Endodermal cell (in vitro differentiated cells): ENCODE measurements around the gene BAK1. TPM values are rescaled to one million over a fixed set of nuclear protein-coding genes. Genes with fewer than 3 reads are reported as not detected.
"Not testable (repeated sequence)": the region's sequence is repeated elsewhere in the genome, so short reads cannot be mapped to it uniquely, and the experiment has no call there.

Experiments
- DNase-seq: peaks from one replicate; pipeline ENCODE4 v3.0.0-alpha.2; 2017
- H3K27ac ChIP-seq: 2 replicates; pipeline ENCODE4 v1.5.1; 2013; ENCODE audit warnings: mild to moderate bottlenecking, low read depth, low read length, moderate library complexity
- H3K27me3 ChIP-seq: 2 replicates; pipeline ENCODE4 v1.6.1; 2013; ENCODE audit warnings: mild to moderate bottlenecking, low read length, moderate library complexity; ENCODE audit not compliant: insufficient read depth, control insufficient read depth, poor library complexity, severe bottlenecking
- H3K36me3 ChIP-seq: 2 replicates; pipeline ENCODE4 v1.7.0; 2013; ENCODE audit warnings: mild to moderate bottlenecking, low read length, moderate library complexity; ENCODE audit not compliant: control insufficient read depth, insufficient read depth
- H3K4me1 ChIP-seq: one replicate; pipeline ENCODE4 v1.7.0; 2013; ENCODE audit warnings: low read length; ENCODE audit not compliant: control insufficient read depth, insufficient read depth
- H3K4me3 ChIP-seq: 2 replicates; pipeline ENCODE4 v1.5.1; 2013; ENCODE audit warnings: mild to moderate bottlenecking, low read length, moderate library complexity
- H3K9ac ChIP-seq: 2 replicates; pipeline ENCODE4 v1.6.1; 2013; ENCODE audit warnings: mild to moderate bottlenecking, low read length, moderate library complexity; ENCODE audit not compliant: poor library complexity, severe bottlenecking; ENCODE audit errors: extremely low read depth
- H3K9me3 ChIP-seq: 2 replicates; pipeline ENCODE4 v1.6.1; 2013; ENCODE audit warnings: mild to moderate bottlenecking, low read length, moderate library complexity; ENCODE audit not compliant: control insufficient read depth
- H3K27ac Mint-ChIP-seq: 2 replicates; pipeline ENCODE4 v1.8.0; 2020; ENCODE audit warnings: mixed read lengths
- H3K27me3 Mint-ChIP-seq: 2 replicates; pipeline ENCODE4 v1.8.0; 2021; ENCODE audit warnings: mild to moderate bottlenecking, mixed read lengths; ENCODE audit not compliant: insufficient read depth
- H3K36me3 Mint-ChIP-seq: 2 replicates; pipeline ENCODE4 v1.8.0; 2020; ENCODE audit warnings: low read depth, mixed read lengths
- H3K4me1 Mint-ChIP-seq: 2 replicates; pipeline ENCODE4 v1.8.0; 2020; ENCODE audit warnings: mixed read lengths
- H3K4me3 Mint-ChIP-seq: 2 replicates; pipeline ENCODE4 v1.8.0; 2020; ENCODE audit warnings: mild to moderate bottlenecking, moderate library complexity, mixed read lengths
- H3K9me3 Mint-ChIP-seq: 2 replicates; pipeline ENCODE4 v1.8.0; 2020; ENCODE audit warnings: mild to moderate bottlenecking, mixed read lengths
- WGBS, 2 experiments: methylation state at CpG; one replicate each; pipeline versions ENCODE4 v1.1.5 to v1.1.7; 2013; ENCODE audit warnings: missing lambda C conversion rate in 2 of 2, mixed read lengths in 1 of 2; ENCODE audit not compliant: insufficient coverage in 1 of 2, insufficient read length in 1 of 2; 5-methylcytosine and 5-hydroxymethylcytosine counted together
- total RNA-seq, 2 donors: library from RNA; stranded (reverse); fragmentation: NEBNext Ultra II Directional in 1 of 2; extraction: Animal tissue kit (Norgen Biotek cat#: 25700) in 1 of 2; gene quantifications; 2 replicates in 1 of 2; 3 replicates in 1 of 2; pipeline ENCODE4 v1.2.1, GENCODE V29; 2021
- TF ChIP-seq, protein P1 (sequence below): fragments of 200-600 bp; sonication (generic); conservative IDR thresholded peaks from 2 replicates; pipeline ENCODE4 v1.5.0; 2021; ENCODE audit warnings: antibody characterized with exemption, mild to moderate bottlenecking

Gene BAK1
- total RNA-seq, 2 donors from 2014 or later: 39.9 to 41.2 TPM

DNA sequence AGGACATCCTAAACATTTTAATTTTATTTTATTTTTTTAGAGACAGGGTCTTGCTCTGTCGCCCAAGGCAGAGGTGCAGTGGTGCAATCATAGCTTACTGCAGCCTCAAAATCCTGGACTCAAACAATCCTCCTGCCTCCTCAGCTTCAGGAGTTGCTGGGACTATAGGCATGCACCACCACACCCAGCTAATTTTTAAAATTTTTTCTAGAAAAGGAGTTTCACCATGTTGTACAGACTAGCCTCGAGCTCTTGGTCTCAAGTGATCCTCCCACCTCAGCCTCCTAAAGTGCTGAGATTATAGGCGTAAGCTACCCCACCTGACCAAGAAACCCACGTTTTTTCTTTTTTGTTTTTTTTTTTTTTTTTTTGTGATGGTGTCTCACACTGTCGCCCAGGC lies 33.3 kb downstream of the BAK1 start:
- TF ChIP-seq, protein P1, sequence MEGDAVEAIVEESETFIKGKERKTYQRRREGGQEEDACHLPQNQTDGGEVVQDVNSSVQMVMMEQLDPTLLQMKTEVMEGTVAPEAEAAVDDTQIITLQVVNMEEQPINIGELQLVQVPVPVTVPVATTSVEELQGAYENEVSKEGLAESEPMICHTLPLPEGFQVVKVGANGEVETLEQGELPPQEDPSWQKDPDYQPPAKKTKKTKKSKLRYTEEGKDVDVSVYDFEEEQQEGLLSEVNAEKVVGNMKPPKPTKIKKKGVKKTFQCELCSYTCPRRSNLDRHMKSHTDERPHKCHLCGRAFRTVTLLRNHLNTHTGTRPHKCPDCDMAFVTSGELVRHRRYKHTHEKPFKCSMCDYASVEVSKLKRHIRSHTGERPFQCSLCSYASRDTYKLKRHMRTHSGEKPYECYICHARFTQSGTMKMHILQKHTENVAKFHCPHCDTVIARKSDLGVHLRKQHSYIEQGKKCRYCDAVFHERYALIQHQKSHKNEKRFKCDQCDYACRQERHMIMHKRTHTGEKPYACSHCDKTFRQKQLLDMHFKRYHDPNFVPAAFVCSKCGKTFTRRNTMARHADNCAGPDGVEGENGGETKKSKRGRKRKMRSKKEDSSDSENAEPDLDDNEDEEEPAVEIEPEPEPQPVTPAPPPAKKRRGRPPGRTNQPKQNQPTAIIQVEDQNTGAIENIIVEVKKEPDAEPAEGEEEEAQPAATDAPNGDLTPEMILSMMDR: no peak
- Mint-ChIP-seq H3K27me3 (no peaks in the 10 kb centered on the region), H3K27ac (no peak overlapping the region), H3K9me3 (no peaks in the 10 kb centered on the region), H3K36me3 (no peaks in the 10 kb centered on the region), H3K4me1 (peaks cover 40% of the 10 kb centered on the region), H3K4me3 (no peak overlapping the region)
- H3K4me1 ChIP-seq: peaks cover 16% of the 10 kb centered on the region
- H3K27me3 ChIP-seq: no peaks in the 10 kb centered on the region
- no peaks in the 10 kb centered on the region for H3K9me3 ChIP-seq
- no peak overlapping the region for H3K4me3 ChIP-seq
- 88 to 94% methylated on average over 4 to 5 of the region's 5 CpGs for WGBS, 2 experiments
- no peak overlapping the region for H3K9ac ChIP-seq
- H3K27ac ChIP-seq: no peak overlapping the region
- DNase-seq: no peak
- H3K36me3 ChIP-seq: no peaks in the 10 kb centered on the region

DNA sequence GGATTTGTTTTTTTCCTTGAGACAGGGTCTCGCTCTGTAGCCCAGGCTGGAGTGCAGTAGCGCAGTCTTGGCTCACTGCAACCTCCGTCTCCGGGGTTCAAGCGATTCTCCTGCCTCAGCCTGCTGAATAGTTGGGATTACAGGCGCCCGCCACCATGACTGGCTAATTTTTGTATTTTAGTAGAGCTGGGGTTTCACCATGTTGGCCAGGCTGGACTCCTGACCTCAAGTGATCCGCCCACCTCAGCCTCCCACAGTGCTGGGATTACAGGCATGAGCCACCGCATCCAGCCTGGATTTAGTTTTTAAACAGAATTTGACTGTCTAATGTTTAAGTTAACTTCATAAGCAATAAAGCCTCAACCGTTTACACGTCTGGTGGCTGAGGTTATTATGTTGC lies 34.8 kb downstream of the BAK1 start:
- H3K4me1 ChIP-seq: peaks cover 16% of the 10 kb centered on the region
- 90 to 97% methylated on average over 10 to 11 of the region's 11 CpGs for WGBS, 2 experiments
- H3K4me3 Mint-ChIP-seq, H3K9me3 Mint-ChIP-seq, H3K36me3 ChIP-seq, H3K9me3 ChIP-seq, DNase-seq, H3K4me3 ChIP-seq, H3K27ac ChIP-seq, H3K9ac ChIP-seq, H3K27me3 Mint-ChIP-seq, H3K36me3 Mint-ChIP-seq, H3K27me3 ChIP-seq, H3K27ac Mint-ChIP-seq: not testable (repeated sequence)
- H3K4me1 Mint-ChIP-seq: peaks cover 38% of the 10 kb centered on the region

DNA sequence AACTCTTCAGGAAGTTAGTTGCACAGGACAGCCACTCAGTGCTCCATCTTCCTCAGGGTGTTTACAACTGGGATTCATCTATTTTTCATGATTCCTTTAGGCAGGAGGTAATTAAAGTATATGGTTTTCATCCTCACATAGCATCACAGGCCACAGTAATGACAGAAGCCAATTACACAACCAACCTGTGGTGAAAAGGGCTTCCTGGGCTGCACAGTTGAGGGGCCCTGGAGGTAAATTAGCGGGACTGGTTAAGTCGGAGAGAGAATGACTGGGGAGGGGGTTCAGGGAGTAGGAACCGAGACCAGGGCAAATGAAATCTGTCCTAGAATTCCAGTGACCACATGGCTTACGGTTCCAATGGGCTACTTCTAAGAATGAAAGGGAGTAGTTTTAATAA lies 37.0 kb downstream of the BAK1 start:
- H3K4me1 ChIP-seq: peaks cover 10% of the 10 kb centered on the region
- Mint-ChIP-seq H3K4me1 (peaks cover 26% of the 10 kb centered on the region), H3K36me3 (no peaks in the 10 kb centered on the region), H3K27me3 (no peaks in the 10 kb centered on the region), H3K9me3 (no peaks in the 10 kb centered on the region), H3K4me3 (no peak overlapping the region), H3K27ac (no peak overlapping the region)
- no peaks in the 10 kb centered on the region for H3K9me3 ChIP-seq
- H3K9ac ChIP-seq: no peak overlapping the region
- 96 to 100% methylated on average over 4 of the region's 4 CpGs for WGBS, 2 experiments
- H3K36me3 ChIP-seq: no peaks in the 10 kb centered on the region
- H3K4me3 ChIP-seq: no peak overlapping the region
- DNase-seq: no peak
- TF ChIP-seq, protein P1: no peak
- H3K27me3 ChIP-seq: no peaks in the 10 kb centered on the region
- no peak overlapping the region for H3K27ac ChIP-seq

DNA sequence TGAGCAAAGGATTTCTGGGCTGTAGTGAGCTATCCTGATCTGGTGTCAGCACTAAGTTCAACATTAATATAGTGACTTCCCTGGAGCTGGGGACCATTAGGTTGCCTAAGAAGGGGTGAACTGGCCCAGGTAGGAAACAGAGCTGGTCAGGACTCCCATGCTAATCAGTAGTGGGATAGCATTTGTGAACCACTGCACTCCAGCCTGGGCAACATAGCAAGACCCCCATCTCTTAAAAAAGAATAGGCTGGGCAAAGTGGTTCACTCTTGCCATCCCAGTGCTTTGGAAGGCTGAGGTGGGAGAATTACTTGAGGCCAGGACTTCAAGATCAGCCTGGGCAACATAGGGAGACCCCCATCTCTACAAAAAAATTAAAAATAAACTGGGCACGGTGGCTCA lies 39.3 kb downstream of the BAK1 start:
- DNase-seq: no peak
- Histone ChIP-seq H3K4me3 (no peak overlapping the region), H3K9me3 (no peaks in the 10 kb centered on the region), H3K27ac (no peak overlapping the region), H3K27me3 (no peaks in the 10 kb centered on the region), H3K36me3 (no peaks in the 10 kb centered on the region), H3K4me1 (peaks cover 8% of the 10 kb centered on the region), H3K9ac (no peak overlapping the region)
- Mint-ChIP-seq H3K36me3 (no peaks in the 10 kb centered on the region), H3K4me1 (peaks cover 16% of the 10 kb centered on the region), H3K27ac (no peak overlapping the region), H3K4me3 (no peak overlapping the region), H3K9me3 (no peaks in the 10 kb centered on the region), H3K27me3 (no peaks in the 10 kb centered on the region)
- TF ChIP-seq, protein P1: no peak
- whole genome bisulfite sequencing, 2 experiments: 86 to 96% methylated on average over 1 of the region's 1 CpG
